SK-N-SH (cell line): ENCODE results near the gene EEFSEC. TPM values are rescaled to one million over a fixed set of nuclear protein-coding genes. Genes with fewer than 3 reads are reported as not detected.
A peak's percentile ranks its signal among the peaks of the same experiment; 100 is the strongest.

Experiments
- CTCF ChIA-PET: fragments of 300-600, 350-600 bp; formaldehyde crosslinking; extraction: SDS; loops from one replicate; lab custom pipeline; 2021; lab: Yijun Ruan, JAX
- POLR2A ChIA-PET: fragments of 350-600 bp; sonication (Branson Sonifier 250); formaldehyde crosslinking; extraction: SDS; loops from one replicate; lab custom pipeline; 2020; ENCODE audit warnings: antibody characterized with exemption, inconsistent platforms; lab: Yijun Ruan, JAX
- DNase-seq: peaks from one replicate; pipeline ENCODE4 v3.0.0; 2012
- H2AFZ ChIP-seq: fragments of 200-600 bp; sonication (generic); 2 replicates; pipeline ENCODE4 v1.8.1; 2016; ENCODE audit warnings: antibody characterized with exemption, mild to moderate bottlenecking, low read depth
- H3F3A ChIP-seq: fragments of 200-600 bp; sonication (generic); replicated peaks from 2 replicates; pipeline ENCODE3; 2016; ENCODE audit warnings: antibody characterized with exemption, mild to moderate bottlenecking; ENCODE audit not compliant: insufficient read depth
- H3K27ac ChIP-seq, 2 experiments: fragments of 200-500 bp in 1 of 2; fragments of 200-600 bp in 1 of 2; sonication (Bioruptor generic) in 1 of 2; sonication (generic), shearing (Covaris generic) in 1 of 2; 2 replicates each; pipeline versions ENCODE4 v1.5.1 to v1.6.1; 2014 to 2016; ENCODE audit warnings: low read depth in 2 of 2, inconsistent platforms in 1 of 2, low read length in 1 of 2, mild to moderate bottlenecking in 1 of 2, mixed read lengths in 1 of 2
- H3K27me3 ChIP-seq: fragments of 200-600 bp; sonication (generic), shearing (Covaris generic); 2 replicates; pipeline ENCODE4 v1.6.1; 2016; ENCODE audit warnings: mixed run types; ENCODE audit not compliant: insufficient read depth
- H3K36me3 ChIP-seq, 2 experiments: fragments of 200-500 bp in 1 of 2; fragments of 200-600 bp in 1 of 2; sonication (Bioruptor generic) in 1 of 2; sonication (generic) in 1 of 2; replicated peaks in 1 of 2; 2 replicates each; pipeline versions ENCODE3 to v1.5.1; 2014 to 2016; ENCODE audit warnings: low read length in 1 of 2, mild to moderate bottlenecking in 1 of 2; ENCODE audit not compliant: insufficient read depth in 2 of 2, control insufficient read depth in 1 of 2
- H3K4me1 ChIP-seq, 2 experiments: fragments of 200-500 bp in 1 of 2; fragments of 200-600 bp in 1 of 2; sonication (Bioruptor generic) in 1 of 2; sonication (generic), shearing (Covaris generic) in 1 of 2; 2 replicates each; pipeline versions ENCODE4 v1.5.1 to v1.6.1; 2014 to 2016; ENCODE audit warnings: low read depth in 1 of 2, low read length in 1 of 2, mixed run types in 1 of 2; ENCODE audit not compliant: insufficient read depth in 2 of 2, control insufficient read depth in 1 of 2
- H3K4me2 ChIP-seq: fragments of 200-600 bp; sonication (generic), shearing (Covaris generic); 2 replicates; pipeline ENCODE4 v1.6.1; 2017; ENCODE audit warnings: mixed run types
- H3K4me3 ChIP-seq, 2 experiments: fragments of 200-500 bp in 1 of 2; fragments of 200-600 bp in 1 of 2; sonication (Bioruptor generic) in 1 of 2; sonication (generic), shearing (Covaris generic) in 1 of 2; 2 replicates each; pipeline versions ENCODE4 v1.5.1 to v1.8.1; 2014 to 2016; ENCODE audit warnings: low read depth in 2 of 2, inconsistent platforms in 1 of 2, low read length in 1 of 2, mild to moderate bottlenecking in 1 of 2, mixed read lengths in 1 of 2, moderate library complexity in 1 of 2
- H3K79me2 ChIP-seq: fragments of 200-600 bp; sonication (generic); 2 replicates; pipeline ENCODE4 v1.8.1; 2017; ENCODE audit warnings: mild to moderate bottlenecking; ENCODE audit not compliant: insufficient read depth
- H3K9ac ChIP-seq: fragments of 200-600 bp; sonication (generic); 2 replicates; pipeline ENCODE4 v1.6.1; 2017; ENCODE audit warnings: mixed run types
- H3K9me2 ChIP-seq: fragments of 200-600 bp; sonication (generic); 2 replicates; pipeline ENCODE4 v1.6.1; 2017; ENCODE audit warnings: mixed run types
- H3K9me3 ChIP-seq: fragments of 200-600 bp; sonication (generic); 2 replicates; pipeline ENCODE4 v1.6.1; 2017; ENCODE audit warnings: mixed run types, mild to moderate bottlenecking, moderate library complexity
- H4K20me1 ChIP-seq: fragments of 200-600 bp; sonication (generic); 2 replicates; pipeline ENCODE4 v1.6.1; 2017; ENCODE audit warnings: mild to moderate bottlenecking, mixed run types; ENCODE audit not compliant: insufficient read depth
- CHD2 ChIP-seq: fragments of 150-350 bp; IDR thresholded peaks from 2 replicates; pipeline ENCODE4 v1.6.1; 2018; ENCODE audit warnings: low read length; ENCODE audit not compliant: partially characterized antibody
- ELF1 ChIP-seq: IDR thresholded peaks from 2 replicates; pipeline ENCODE4 v1.4.0; 2012
- EP300 ChIP-seq, 2 experiments: IDR thresholded peaks; 2 replicates each; pipeline versions ENCODE4 v1.4.0 to v1.6.1; 2012; ENCODE audit warnings: borderline replicate concordance in 1 of 2, low read depth in 1 of 2, low read length in 1 of 2
- EZH2phosphoT487 ChIP-seq: fragments of 200-600 bp; sonication (generic); IDR thresholded peaks from 2 replicates; pipeline ENCODE4 v1.6.1; 2017; ENCODE audit warnings: low read depth, mixed run types, mild to moderate bottlenecking, antibody characterized with exemption, moderate library complexity, borderline replicate concordance
- FOXJ3 ChIP-seq: sonication (generic); formaldehyde crosslinking; IDR thresholded peaks from 2 replicates; pipeline ENCODE4 v1.5.1; 2020; ENCODE audit warnings: mild to moderate bottlenecking, missing genetic modification reagents
- GABPA ChIP-seq: IDR thresholded peaks from 2 replicates; pipeline ENCODE4 v1.4.0; 2012; ENCODE audit warnings: low read depth, mild to moderate bottlenecking
- JUND ChIP-seq: IDR thresholded peaks from 2 replicates; pipeline ENCODE4 v1.4.0; 2012
- MXI1 ChIP-seq: IDR thresholded peaks from 2 replicates; pipeline ENCODE4 v1.6.1; 2012; ENCODE audit warnings: mild to moderate bottlenecking, low read depth, low read length, improper control_type of control experiment
- NFIC ChIP-seq: IDR thresholded peaks from 2 replicates; pipeline ENCODE4 v1.4.0; 2012; ENCODE audit warnings: borderline replicate concordance
- NRF1 ChIP-seq: IDR thresholded peaks from 2 replicates; pipeline ENCODE4 v1.6.1; 2012; ENCODE audit warnings: low read depth, mild to moderate bottlenecking, low read length
- POLR2AphosphoS5 ChIP-seq: IDR thresholded peaks from 2 replicates; pipeline ENCODE4 v1.6.1; 2012; ENCODE audit warnings: low read depth, low read length
- RFX5 ChIP-seq: IDR thresholded peaks from 2 replicates; pipeline ENCODE4 v1.6.1; 2012; ENCODE audit warnings: mild to moderate bottlenecking, improper control_type of control experiment, low read length
- SIN3A ChIP-seq: IDR thresholded peaks from 2 replicates; pipeline ENCODE4 v1.6.1; 2012; ENCODE audit warnings: low read depth, mild to moderate bottlenecking, low read length, moderate library complexity, borderline replicate concordance
- SMC3 ChIP-seq: IDR thresholded peaks from 2 replicates; pipeline ENCODE4 v1.6.1; 2012; ENCODE audit warnings: low read depth, low read length, improper control_type of control experiment
- TCF12 ChIP-seq: IDR thresholded peaks from 2 replicates; pipeline ENCODE4 v1.4.0; 2012
- YY1 ChIP-seq: IDR thresholded peaks from 2 replicates; pipeline ENCODE4 v1.4.0; 2012; ENCODE audit warnings: low read depth, mild to moderate bottlenecking
- WGBS: methylation state at CpG from one replicate; pipeline ENCODE4 v1.1.6; 2017; ENCODE audit warnings: low lambda C conversion rate; 5-methylcytosine and 5-hydroxymethylcytosine counted together
- polyA plus RNA-seq, 3 experiments: library from polyadenylated mRNA; depleted of rRNA; stranded (reverse); fragments of >200 nt; gene quantifications; 2 replicates each; pipeline ENCODE4 v1.2.3, GENCODE V29; 2012
- TF ChIP-seq, protein P1 (sequence below): IDR thresholded peaks from 2 replicates; pipeline ENCODE4 v1.4.0; 2012; ENCODE audit warnings: low read depth
- TF ChIP-seq, protein P2 (sequence below): IDR thresholded peaks from 2 replicates; pipeline ENCODE4 v1.4.0; 2012; ENCODE audit warnings: low read depth, borderline replicate concordance
- TF ChIP-seq, protein P3 (sequence below): fragments of 150-350 bp; IDR thresholded peaks from 2 replicates; pipeline ENCODE4 v1.6.1; 2017; ENCODE audit warnings: antibody characterized with exemption, low read length, low read depth, borderline replicate concordance
- TF ChIP-seq, protein P4 (sequence below): IDR thresholded peaks from 2 replicates; pipeline ENCODE4; 2012

Gene EEFSEC
- polyA plus RNA-seq, 1 of the 3 experiments (the other 2 are of a cell fraction), result 12.4 TPM

DNA sequence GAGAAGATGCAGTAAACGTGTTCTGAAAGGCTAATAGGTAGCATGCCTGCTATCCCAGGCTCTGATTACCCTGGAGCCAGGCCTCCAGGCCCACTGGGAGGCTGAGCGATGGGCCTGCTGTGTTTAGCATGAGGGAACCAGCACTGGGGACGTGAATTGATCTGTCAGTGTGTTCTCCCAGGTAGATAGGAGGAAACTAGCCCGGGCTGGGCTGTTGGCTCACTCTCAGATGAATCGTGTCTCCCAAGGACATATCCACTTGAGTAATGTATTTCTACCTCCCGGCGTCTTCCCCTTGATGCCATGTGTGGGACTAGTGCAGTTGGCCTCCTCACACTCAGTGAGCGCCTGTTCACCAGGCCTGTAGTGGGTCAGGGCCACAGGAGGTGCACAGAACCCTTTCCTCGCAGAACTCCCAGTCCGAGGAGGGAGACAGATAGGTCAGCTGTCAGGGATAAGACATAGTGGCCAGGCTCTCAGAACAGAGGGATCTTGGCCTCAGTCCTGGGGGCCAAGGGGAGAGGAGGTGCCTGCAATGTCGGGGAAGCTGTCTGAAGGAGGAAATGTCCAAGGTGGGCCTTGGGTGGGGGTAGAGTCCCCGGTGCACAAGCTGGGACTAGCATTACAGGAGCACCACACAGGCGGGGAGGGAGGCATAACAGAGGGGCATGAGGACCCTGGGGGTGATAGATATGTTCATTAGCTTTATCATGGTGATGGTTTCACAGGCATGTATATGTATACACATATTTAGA lies 201.7 kb downstream of the EEFSEC start:
- Histone ChIP-seq H3K4me3 (no peak overlapping the region), H4K20me1 (no peaks in the 10 kb centered on the region), H3F3A (no peaks in the 10 kb centered on the region), H3K9me2 (no peaks in the 10 kb centered on the region), H3K9ac (no peak overlapping the region), H3K4me2 (no peak overlapping the region), H3K27ac (peak overlapping the region in 1 of 2 experiments; percentile 67; a peak in 2 of 4 replicates), H3K9me3 (no peaks in the 10 kb centered on the region), H3K27me3 (no peaks in the 10 kb centered on the region), H3K36me3 (no peaks in the 10 kb centered on the region), H2AFZ (no peak overlapping the region), H3K4me1 (peaks cover 1 to 46% of the 10 kb centered on the region in 2 experiments; a peak in 2 of 4 replicates), H3K79me2 (no peaks in the 10 kb centered on the region)
- 83% methylated on average over 9 of the region's 13 CpGs for WGBS
- ChIA-PET POLR2A (interaction anchor here (0.6 kb wide), 1 partner anchor 9 kb away, joined by 4 read pairs; no protein-coding TSS in a partner anchor), CTCF (interaction anchor here (0.9 to 1.7 kb wide), 5 partner anchors 16 to 54 kb away, joined by 3 to 7 read pairs (median 3); no protein-coding TSS in a partner anchor)
- no peak for DNase-seq
- TF ChIP-seq JUND (no peak), EP300 (IDR thresholded peaks at IDR 0.05; ENCODE audit: borderline replicate concordance in 1 of 2, low read depth in 1 of 2, low read length in 1 of 2) (no peak), MXI1 (no peak), FOXJ3 (CRISPR knock-in tag) (no peak), SMC3 (no peak), POLR2AphosphoS5 (no peak), RFX5 (no peak), GABPA (no peak), TCF12 (no peak), EZH2phosphoT487 (no peak), CHD2 (no peak), NRF1 (no peak), ELF1 (no peak), YY1 (no peak), NFIC (no peak), SIN3A (no peak)
- TF ChIP-seq, protein P1, sequence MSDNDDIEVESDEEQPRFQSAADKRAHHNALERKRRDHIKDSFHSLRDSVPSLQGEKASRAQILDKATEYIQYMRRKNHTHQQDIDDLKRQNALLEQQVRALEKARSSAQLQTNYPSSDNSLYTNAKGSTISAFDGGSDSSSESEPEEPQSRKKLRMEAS, result no peak
- TF ChIP-seq, protein P2, sequence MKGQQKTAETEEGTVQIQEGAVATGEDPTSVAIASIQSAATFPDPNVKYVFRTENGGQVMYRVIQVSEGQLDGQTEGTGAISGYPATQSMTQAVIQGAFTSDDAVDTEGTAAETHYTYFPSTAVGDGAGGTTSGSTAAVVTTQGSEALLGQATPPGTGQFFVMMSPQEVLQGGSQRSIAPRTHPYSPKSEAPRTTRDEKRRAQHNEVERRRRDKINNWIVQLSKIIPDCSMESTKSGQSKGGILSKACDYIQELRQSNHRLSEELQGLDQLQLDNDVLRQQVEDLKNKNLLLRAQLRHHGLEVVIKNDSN, result no peak
- TF ChIP-seq, protein P3, sequence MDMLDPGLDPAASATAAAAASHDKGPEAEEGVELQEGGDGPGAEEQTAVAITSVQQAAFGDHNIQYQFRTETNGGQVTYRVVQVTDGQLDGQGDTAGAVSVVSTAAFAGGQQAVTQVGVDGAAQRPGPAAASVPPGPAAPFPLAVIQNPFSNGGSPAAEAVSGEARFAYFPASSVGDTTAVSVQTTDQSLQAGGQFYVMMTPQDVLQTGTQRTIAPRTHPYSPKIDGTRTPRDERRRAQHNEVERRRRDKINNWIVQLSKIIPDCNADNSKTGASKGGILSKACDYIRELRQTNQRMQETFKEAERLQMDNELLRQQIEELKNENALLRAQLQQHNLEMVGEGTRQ, result no peak
- TF ChIP-seq, protein P4, sequence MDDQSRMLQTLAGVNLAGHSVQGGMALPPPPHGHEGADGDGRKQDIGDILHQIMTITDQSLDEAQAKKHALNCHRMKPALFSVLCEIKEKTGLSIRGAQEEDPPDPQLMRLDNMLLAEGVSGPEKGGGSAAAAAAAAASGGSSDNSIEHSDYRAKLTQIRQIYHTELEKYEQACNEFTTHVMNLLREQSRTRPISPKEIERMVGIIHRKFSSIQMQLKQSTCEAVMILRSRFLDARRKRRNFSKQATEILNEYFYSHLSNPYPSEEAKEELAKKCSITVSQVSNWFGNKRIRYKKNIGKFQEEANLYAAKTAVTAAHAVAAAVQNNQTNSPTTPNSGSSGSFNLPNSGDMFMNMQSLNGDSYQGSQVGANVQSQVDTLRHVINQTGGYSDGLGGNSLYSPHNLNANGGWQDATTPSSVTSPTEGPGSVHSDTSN, result no peak
